ENCODE data around the gene IFTAP. TPM values are rescaled to one million over a fixed set of nuclear protein-coding genes. Genes with fewer than 3 reads are reported as not detected.
"Not testable (repeated sequence)": the region's sequence is repeated elsewhere in the genome, so short reads cannot be mapped to it uniquely, and the experiment has no call there.

IFTAP gene, protein sequence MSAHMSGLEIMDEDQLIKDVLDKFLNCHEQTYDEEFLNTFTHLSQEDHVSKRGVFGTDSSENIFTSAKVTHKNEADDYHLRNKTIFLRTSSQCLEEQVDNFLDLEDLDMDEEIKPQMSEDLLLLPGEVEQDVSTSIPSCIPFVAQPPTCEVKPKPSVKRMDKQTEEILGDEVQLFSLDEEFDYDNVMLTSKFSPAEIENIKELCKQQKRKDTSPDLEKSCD
- 10 to 100 TPM; 27.3 to 65.5 (median 54.0) TPM for total RNA-seq

DNA sequence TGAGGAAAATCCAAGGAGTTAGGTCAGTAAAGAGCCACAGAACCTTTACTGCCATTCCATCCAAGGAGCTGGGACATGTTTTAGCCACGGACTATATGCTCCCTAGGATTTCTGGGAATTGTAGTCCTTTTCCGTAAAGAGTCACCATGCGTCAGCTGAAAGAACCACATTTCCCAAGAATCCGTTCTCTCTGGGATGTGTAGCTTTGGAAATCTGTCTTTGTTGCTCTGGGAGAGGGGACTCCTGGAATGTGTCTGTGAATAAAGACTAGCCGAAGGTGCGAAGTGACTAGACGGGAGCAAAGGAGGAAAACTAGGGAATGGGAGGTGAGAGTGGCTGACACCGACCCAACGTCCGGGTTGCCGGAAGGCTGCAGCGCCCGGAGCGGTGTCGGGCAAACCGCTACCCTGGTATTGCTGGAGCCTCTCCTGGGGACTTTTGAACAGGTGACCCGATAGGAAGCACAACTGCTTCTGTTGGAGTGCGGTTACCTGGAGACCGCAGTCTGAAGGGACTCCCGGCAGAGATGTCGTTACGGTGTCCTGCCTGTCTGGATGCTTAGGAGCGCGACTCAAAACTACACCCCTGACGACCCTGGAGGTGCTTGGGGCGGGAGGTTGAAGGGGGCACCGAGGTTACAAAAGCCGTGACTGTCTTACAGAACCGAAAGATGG lies at the start of gene IFTAP:
IFTAP (plus strand) TSS at position 187 of the 674 bp plus-strand sequence. CDS start 15,602 bp downstream, outside the sequence.
- WGBS, 10 experiments = 0 to 3% (median 0%) methylated on average over 1 to 26 of the region's 29 CpGs; no CpG with 5 or more reads in 1 of the 10 experiments
- ATAC-seq (replicated peaks in 6 of 8) = peak; percentile 99 to 100 (median 99)
- Histone ChIP-seq H3K4me3 (peak within 1 kb of the TSS; percentile 59 to 86 (median 73)), H3K4me1 (replicated peaks in 1 of 2) (peaks cover 0 to 9% of the 10 kb centered on the region in 2 donors), H3K27ac (peak within 1 kb of the TSS; percentile 28 to 44)
- in situ Hi-C loops (cut with MboI; ENCODE audit: low pct_unique_long_range_greater_than_20kb in 2 of 9, low sequenced_read_pairs in 9 of 9, unreplicated experiment in 9 of 9) = loop anchor here in 1 of 9 experiments (25.0 kb wide), 1 partner anchor 93 kb away; no protein-coding TSS in a partner anchor

DNA sequence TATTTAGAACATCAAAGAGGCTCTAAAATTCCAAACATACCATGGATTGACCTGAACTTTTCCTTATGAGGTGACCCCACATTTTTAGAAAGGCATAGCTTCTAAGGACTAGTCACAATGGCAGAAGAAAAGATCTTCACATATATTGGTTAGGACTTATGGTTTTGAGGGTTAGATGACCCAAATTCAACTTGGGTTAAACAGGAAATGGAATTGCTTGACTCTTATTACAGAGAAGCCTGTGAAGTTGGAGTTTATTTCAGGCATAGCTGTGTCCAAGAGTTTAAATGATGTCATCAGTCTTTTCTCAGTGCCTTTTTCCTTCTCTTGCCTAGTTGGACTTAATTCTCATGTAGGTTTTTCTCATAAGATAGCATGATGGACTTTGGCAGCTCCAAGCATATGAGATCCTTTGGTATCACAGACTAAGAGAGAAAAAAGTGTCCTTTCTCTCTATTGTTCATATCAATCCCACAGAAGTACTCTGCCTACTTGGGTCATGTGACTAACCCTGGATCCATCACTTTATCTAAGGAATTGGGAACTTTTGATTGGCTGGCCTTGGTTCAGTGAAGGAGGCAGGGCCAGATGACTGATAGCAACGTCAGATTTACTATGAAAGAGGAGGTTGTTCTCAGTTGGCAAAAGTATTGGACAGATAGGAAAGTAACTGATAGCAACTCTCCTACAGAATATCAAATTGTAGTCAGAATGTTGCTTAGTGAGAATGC lies 43.8 kb upstream of the IFTAP start:
- no peaks in the 10 kb centered on the region for H3K4me1 ChIP-seq (replicated peaks in 1 of 2)
- in situ Hi-C loops (cut with MboI; ENCODE audit: low pct_unique_long_range_greater_than_20kb in 2 of 9, low sequenced_read_pairs in 9 of 9, unreplicated experiment in 9 of 9) = loop anchor here in 2 of 9 experiments (25.0 kb wide), 2 partner anchors 187 to 212 kb away; no protein-coding TSS in a partner anchor
- no peak overlapping the region for H3K4me3 ChIP-seq
- no peak for ATAC-seq (replicated peaks in 6 of 8)
- no peak overlapping the region for H3K27ac ChIP-seq
- 0 to 75% (median 45%) methylated on average over 1 of the region's 1 CpG; no CpG with 5 or more reads in 4 of the 10 experiments for WGBS, 10 experiments

DNA sequence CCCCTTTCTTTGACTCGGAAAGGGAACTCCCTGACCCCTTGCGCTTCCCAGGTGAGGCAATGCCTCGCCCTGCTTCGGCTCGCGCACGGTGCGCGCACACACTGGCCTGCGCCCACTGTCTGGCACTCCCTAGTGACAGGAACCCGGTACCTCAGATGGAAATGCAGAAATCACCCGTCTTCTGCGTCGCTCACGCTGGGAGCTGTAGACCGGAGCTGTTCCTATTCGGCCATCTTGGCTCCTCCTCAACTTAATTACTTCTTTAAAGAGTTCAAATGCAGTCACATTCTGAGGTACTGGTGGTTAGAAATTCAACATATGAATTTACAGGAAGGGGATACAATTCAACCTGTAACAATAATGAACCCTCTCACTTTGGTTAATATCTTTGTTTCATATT lies 36.9 kb upstream of the IFTAP start:
- WGBS, 10 experiments = 93% methylated on average over 3 of the region's 17 CpGs; no CpG with 5 or more reads in 9 of the 10 experiments
- H3K4me3 ChIP-seq; H3K4me1 ChIP-seq (replicated peaks in 1 of 2); H3K27ac ChIP-seq; ATAC-seq (replicated peaks in 6 of 8): not testable (repeated sequence)
- in situ Hi-C loops (cut with MboI; ENCODE audit: low pct_unique_long_range_greater_than_20kb in 2 of 9, low sequenced_read_pairs in 9 of 9, unreplicated experiment in 9 of 9) = loop anchor here in 2 of 9 experiments (25.0 kb wide), 2 partner anchors 180 to 205 kb away; no protein-coding TSS in a partner anchor

DNA sequence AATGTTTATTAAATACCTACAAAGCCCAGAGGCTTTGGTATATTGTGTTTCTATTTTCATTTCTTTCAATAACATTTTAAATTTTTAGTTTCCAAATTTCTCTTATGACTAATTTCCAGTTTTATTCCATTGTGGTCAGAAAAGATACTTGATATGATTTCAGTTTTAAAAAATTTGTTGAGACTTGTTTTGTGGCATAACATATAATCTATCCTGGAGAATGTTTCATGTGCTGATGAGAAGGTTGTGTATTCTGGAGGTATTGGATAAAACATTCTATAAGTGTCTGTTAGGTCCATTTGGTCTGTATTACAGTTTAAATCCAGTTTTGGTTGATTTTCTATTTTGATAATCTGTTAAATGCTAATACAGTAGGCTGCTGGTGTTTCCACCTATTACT lies 36.3 kb upstream of the IFTAP start:
- H3K27ac ChIP-seq = no peak overlapping the region
- H3K4me1 ChIP-seq (replicated peaks in 1 of 2) = no peaks in the 10 kb centered on the region
- no peak overlapping the region for H3K4me3 ChIP-seq
- ATAC-seq (replicated peaks in 6 of 8) = no peak
- in situ Hi-C loops (cut with MboI; ENCODE audit: low pct_unique_long_range_greater_than_20kb in 2 of 9, low sequenced_read_pairs in 9 of 9, unreplicated experiment in 9 of 9) = loop anchor here in 2 of 9 experiments (25.0 kb wide), 2 partner anchors 179 to 204 kb away; no protein-coding TSS in a partner anchor

DNA sequence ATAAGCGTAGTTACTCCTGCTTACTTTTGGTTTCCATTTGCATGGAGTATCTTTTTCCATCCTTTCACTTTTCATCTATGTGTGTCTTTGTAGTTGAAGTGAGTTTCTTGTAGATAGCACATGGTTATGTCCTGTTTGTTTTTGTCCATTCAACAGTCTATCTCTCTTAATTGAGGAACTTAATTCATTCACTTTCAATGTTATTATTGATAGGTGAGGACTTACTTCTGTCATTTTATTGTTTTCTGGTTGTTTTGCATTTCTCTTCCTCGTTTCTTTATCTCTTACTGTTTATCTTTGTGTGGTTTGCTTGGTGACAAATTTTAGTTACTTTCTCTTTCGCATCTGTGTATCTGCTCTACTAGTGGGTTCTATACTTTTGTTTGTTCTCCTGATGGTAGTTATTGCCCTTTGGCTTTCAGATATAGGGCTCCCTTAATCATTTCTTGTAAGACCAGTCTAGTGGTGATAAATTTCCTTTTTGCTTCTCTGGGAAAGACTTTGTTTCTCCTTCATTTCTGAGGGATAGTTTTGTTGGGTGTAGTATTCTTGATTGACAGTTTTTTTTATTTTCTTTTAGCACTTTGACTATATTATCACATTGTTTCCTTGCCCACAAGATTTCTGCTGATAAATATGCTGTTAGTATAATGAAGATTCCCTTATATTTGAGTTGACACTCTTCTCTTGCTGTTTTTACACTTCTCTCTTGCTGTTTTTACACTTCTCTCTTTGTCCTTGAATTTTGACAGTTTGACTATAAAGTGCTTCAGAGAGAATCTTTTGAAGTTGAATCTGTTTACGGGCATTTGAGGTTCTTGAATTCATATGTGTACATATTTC lies 35.5 kb upstream of the IFTAP start:
- Histone ChIP-seq H3K4me1 (replicated peaks in 1 of 2) (no peaks in the 10 kb centered on the region), H3K27ac (no peak overlapping the region), H3K4me3 (no peak overlapping the region)
- in situ Hi-C loops (cut with MboI; ENCODE audit: low pct_unique_long_range_greater_than_20kb in 2 of 9, low sequenced_read_pairs in 9 of 9, unreplicated experiment in 9 of 9) = loop anchor here in 2 of 9 experiments (25.0 kb wide), 2 partner anchors 179 to 204 kb away; no protein-coding TSS in a partner anchor
- no peak for ATAC-seq (replicated peaks in 6 of 8)
- WGBS, 10 experiments = 17 to 100% (median 72%) methylated on average over 3 to 4 of the region's 4 CpGs

DNA sequence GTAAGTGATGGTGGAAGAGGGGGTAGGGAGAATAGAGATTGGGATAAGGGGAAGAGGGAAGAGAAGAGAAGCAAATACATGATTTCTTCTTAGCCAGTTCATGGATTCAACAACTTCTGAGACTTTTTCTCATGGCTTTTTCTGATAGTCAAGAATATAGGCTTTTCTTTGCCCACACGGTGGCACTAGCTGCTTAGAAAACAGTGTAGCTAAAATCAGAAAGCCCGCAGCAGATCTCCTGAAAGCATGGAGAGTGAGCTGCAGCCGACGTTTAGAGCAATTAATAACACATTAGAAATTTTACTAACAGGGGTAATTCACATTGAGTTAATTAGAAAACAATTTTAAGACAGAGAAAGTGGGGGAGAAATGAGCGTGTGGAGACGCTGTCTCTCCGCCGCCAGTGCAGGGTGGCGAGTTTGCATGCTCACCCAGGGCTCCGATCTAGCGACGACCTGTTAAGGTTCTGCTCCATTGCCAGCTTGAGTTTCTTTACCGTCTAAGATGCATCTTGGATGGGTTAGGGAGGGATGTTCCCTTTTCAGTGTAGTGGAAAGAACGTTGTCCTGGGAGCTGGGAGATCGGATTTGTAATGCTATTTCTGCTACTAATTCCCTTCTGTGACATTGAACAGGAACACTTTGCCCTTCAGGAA lies 29.8 kb upstream of the IFTAP start:
- in situ Hi-C loops (cut with MboI; ENCODE audit: low pct_unique_long_range_greater_than_20kb in 2 of 9, low sequenced_read_pairs in 9 of 9, unreplicated experiment in 9 of 9) = loop anchor here in 3 of 9 experiments (10.0 to 25.0 kb wide), 3 partner anchors 120 to 198 kb away; no protein-coding TSS in a partner anchor
- peak overlapping the region in 4 of 5 donors; percentile 13 to 27 (median 20) for H3K4me3 ChIP-seq
- H3K27ac ChIP-seq = no peak overlapping the region
- peak; percentile 61 to 96 (median 76) for ATAC-seq (replicated peaks in 6 of 8)
- 0 to 50% (median 12%) methylated on average over 3 to 14 of the region's 15 CpGs; no CpG with 5 or more reads in 1 of the 10 experiments for WGBS, 10 experiments
- H3K4me1 ChIP-seq (replicated peaks in 1 of 2) = no peaks in the 10 kb centered on the region

DNA sequence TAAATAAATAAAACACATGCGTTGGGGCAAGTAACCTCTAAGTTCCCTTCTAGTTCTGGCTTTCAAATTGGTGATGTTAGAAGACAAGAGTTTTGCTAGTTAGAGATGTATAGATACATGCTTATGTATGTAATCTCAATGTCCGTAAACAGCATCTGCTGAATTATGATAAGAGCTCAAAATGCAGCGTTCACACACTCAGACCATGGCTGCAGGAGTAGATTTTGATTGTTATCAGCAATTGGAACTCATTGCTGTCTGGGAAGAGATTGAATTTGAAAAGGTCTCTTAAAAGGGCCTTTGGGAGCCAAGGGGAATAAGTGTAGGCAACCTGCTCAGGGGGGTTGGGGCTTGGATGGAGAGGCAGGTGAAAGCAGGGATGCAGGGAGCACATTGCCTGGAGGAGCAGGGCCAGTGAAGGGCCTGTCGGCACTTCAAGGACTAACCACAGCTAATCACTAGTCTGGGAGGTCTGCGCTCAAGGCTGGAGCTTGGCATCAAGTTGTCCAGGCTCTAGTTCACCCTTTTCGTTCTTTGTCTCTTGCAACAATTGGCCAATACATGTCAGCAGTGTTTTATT lies 29.2 kb upstream of the IFTAP start:
- H3K27ac ChIP-seq = no peak overlapping the region
- ATAC-seq (replicated peaks in 6 of 8) = no peak
- H3K4me1 ChIP-seq (replicated peaks in 1 of 2) = no peaks in the 10 kb centered on the region
- in situ Hi-C loops (cut with MboI; ENCODE audit: low pct_unique_long_range_greater_than_20kb in 2 of 9, low sequenced_read_pairs in 9 of 9, unreplicated experiment in 9 of 9) = loop anchor here in 3 of 9 experiments (10.0 to 25.0 kb wide), 3 partner anchors 120 to 197 kb away; no protein-coding TSS in a partner anchor
- no peak overlapping the region for H3K4me3 ChIP-seq
- 26 to 100% (median 76%) methylated on average over 2 to 6 of the region's 6 CpGs; no CpG with 5 or more reads in 1 of the 10 experiments for WGBS, 10 experiments

DNA sequence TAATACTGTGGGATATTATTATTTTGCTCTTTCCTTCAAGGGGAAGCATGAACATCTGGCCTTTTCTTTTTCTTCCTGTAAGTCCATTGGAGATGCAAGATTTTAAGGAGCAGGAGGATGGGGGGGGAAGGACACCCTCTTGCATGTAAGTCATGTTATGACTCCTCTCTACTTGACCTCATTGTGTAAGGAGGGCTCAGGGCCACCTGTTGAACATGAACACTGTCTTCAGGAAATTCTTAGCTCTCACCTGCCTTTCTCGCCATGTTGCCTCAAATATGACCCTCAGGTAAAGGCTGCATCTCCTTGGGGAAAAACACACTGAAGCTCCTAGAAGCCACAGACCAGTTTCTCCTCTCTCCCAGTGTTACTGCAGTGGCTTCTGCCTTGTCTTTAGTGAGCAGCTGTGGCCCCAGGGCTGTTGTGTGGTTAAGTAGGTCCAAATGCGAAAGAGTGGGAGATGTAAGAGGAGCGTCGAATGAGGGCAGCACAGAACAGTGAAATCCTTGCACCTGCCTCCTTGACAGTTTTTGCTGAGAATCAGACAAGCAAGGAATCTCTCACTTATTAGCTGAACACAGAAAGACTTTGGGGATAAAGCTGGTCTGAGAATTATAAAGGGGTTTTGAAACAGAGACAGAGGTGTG lies 27.8 kb upstream of the IFTAP start:
- in situ Hi-C loops (cut with MboI; ENCODE audit: low pct_unique_long_range_greater_than_20kb in 2 of 9, low sequenced_read_pairs in 9 of 9, unreplicated experiment in 9 of 9) = loop anchor here in 3 of 9 experiments (10.0 to 25.0 kb wide), 3 partner anchors 118 to 196 kb away; no protein-coding TSS in a partner anchor
- no peaks in the 10 kb centered on the region for H3K4me1 ChIP-seq (replicated peaks in 1 of 2)
- H3K27ac ChIP-seq = no peak overlapping the region
- 20 to 92% (median 77%) methylated on average over 1 to 3 of the region's 4 CpGs; no CpG with 5 or more reads in 7 of the 10 experiments for WGBS, 10 experiments
- ATAC-seq (replicated peaks in 6 of 8) = peak in 1 of 8 experiments; percentile 34
- H3K4me3 ChIP-seq = no peak overlapping the region

DNA sequence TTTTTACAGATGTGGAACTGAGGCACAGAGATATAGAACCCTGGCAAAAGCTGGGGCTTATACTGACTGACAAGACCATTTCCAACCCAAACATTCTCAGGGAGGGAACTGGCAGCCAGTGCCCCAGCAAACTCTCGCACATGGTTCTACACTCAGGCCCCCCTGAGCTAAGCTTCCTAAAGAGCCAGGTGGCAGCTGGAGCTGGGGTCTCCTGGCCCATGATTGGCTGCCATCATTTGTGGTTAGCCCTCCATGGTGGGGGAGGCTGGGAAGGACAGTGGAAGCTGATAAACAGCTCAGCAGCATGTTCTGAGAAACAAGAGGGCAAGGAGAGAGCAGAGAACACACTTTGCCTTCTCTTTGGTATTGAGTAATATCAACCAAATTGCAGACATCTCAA lies 26.6 kb upstream of the IFTAP start, which contains the start of gene RAG1:
RAG1 (plus strand) TSS at position 314 of the 400 bp plus-strand sequence. CDS start 5,298 bp downstream, outside the sequence.
- Histone ChIP-seq H3K4me1 (replicated peaks in 1 of 2) (no peaks in the 10 kb centered on the region), H3K4me3 (no peak within 1 kb of the TSS), H3K27ac (no peak within 1 kb of the TSS)
- 40 to 100% (median 100%) methylated on average over 1 of the region's 1 CpG; no CpG with 5 or more reads in 7 of the 10 experiments for WGBS, 10 experiments
- in situ Hi-C loops (cut with MboI; ENCODE audit: low pct_unique_long_range_greater_than_20kb in 2 of 9, low sequenced_read_pairs in 9 of 9, unreplicated experiment in 9 of 9) = loop anchor here in 3 of 9 experiments (10.0 to 25.0 kb wide), 3 partner anchors 117 to 195 kb away; no protein-coding TSS in a partner anchor
- no peak for ATAC-seq (replicated peaks in 6 of 8)

DNA sequence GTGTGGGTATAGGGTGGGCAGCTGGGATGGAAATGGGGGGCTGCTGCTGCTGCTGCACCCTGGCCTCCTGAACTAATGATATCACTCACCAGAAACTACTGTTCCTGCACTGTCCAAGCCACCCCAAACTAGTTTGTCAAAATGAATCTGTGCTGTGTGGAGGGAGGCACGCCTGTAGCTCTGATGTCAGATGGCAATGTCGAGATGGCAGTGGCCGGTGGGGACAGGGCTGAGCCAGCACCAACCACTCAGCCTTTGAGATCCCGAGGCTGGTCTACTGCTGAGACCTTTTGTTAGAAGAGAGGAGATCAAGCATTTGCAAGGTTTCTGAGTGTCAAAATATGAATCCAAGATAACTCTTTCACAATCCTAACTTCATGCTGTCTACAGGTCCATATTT lies 25.2 kb upstream of the IFTAP start:
- no peaks in the 10 kb centered on the region for H3K4me1 ChIP-seq (replicated peaks in 1 of 2)
- 33 to 81% (median 66%) methylated on average over 1 to 4 of the region's 4 CpGs; no CpG with 5 or more reads in 4 of the 10 experiments for WGBS, 10 experiments
- in situ Hi-C loops (cut with MboI; ENCODE audit: low pct_unique_long_range_greater_than_20kb in 2 of 9, low sequenced_read_pairs in 9 of 9, unreplicated experiment in 9 of 9) = loop anchor here in 3 of 9 experiments (10.0 to 25.0 kb wide), 3 partner anchors 116 to 193 kb away; no protein-coding TSS in a partner anchor
- ATAC-seq (replicated peaks in 6 of 8) = no peak
- H3K27ac ChIP-seq = no peak overlapping the region
- H3K4me3 ChIP-seq = no peak overlapping the region
